ENCODE measurements around the gene GALP. TPM values are rescaled to one million over a fixed set of nuclear protein-coding genes. Genes with fewer than 3 reads are reported as not detected.
A peak's percentile ranks its signal among the peaks of the same experiment; 100 is the strongest.

The GALP gene
- total RNA-seq, 1 donor from 2014 or later = not detected

DNA sequence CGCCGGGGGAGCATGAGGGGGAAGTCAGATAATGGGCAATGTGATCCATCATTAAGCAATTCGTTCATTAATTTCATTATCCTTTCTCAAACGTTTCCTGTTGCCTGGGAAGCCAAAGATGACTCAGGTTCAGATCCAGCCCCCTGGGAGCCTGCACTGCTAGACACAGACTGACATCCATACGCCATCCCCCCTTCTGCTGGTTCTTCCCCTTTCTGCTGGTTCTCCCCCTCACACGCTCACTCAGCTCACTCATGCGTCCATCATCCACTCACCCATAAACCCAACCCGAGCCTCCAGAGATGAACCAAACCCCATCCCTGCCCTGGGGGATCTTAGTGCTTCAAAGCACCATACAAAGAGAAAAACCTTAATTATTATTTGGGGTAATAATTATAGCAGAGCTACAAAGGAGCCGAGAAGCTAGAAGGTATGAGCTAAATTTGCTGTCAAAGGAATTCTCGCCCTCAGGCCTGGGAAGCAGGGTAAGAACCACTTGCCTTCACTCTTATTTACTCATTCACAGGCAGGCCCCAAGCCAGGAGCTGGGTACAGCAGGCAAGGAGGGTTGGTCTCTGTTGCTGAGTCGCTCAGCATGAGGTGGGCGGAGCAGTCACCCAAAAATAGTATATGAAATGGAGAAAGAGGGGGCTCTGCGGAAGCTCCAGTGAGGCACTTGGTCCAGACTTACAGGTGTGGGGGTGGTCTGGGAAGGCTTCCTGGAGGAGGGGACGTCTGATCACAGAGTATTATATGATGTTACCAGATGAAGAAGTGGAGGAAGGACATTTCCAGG, 41.8 kb upstream of the GALP start:
- POLR2A ChIA-PET = interaction anchor here (0.5 to 2.9 kb wide), 5 partner anchors 9 to 25 kb away, joined by 3 to 19 read pairs (median 5); partner anchors contain the start of gene ZNF787
- intact Hi-C loops (cut with micrococcal nuclease) = loop anchor here (1.0 kb wide), 1 partner anchor 13 kb away; the partner anchor contains the start of gene ZNF787
- Mint-ChIP-seq H3K27ac (peak overlapping the region; percentile 76), H3K4me3 (peak overlapping the region; percentile 53), H3K9me3 (no peaks in the 10 kb centered on the region), H3K4me1 (peaks cover 9% of the 10 kb centered on the region), H3K27me3 (no peaks in the 10 kb centered on the region), H3K36me3 (ENCODE audit: low read depth) (no peaks in the 10 kb centered on the region)
- DNase-seq (no peak), ATAC-seq (ENCODE audit: low read depth) (peak; percentile 100)
- TF ChIP-seq, protein P1, sequence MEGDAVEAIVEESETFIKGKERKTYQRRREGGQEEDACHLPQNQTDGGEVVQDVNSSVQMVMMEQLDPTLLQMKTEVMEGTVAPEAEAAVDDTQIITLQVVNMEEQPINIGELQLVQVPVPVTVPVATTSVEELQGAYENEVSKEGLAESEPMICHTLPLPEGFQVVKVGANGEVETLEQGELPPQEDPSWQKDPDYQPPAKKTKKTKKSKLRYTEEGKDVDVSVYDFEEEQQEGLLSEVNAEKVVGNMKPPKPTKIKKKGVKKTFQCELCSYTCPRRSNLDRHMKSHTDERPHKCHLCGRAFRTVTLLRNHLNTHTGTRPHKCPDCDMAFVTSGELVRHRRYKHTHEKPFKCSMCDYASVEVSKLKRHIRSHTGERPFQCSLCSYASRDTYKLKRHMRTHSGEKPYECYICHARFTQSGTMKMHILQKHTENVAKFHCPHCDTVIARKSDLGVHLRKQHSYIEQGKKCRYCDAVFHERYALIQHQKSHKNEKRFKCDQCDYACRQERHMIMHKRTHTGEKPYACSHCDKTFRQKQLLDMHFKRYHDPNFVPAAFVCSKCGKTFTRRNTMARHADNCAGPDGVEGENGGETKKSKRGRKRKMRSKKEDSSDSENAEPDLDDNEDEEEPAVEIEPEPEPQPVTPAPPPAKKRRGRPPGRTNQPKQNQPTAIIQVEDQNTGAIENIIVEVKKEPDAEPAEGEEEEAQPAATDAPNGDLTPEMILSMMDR (IDR thresholded peaks at IDR 0.05) = no peak
- CTCF ChIA-PET = interaction anchor here (0.6 kb wide), 1 partner anchor 40 kb away, joined by 5 read pairs; no protein-coding TSS in a partner anchor

DNA sequence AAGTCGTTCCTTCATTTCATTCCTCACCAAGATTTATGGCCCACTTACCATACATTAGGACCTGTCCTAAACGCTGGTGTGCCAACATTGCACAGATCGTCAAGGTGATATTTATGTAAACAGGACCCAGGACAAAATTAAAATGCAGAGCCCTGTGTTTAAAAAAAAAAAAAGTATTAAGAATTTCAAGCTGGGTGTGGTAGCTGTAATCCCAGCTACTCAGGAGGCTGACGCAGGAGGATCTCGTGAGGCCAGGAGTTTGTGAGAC, 41.2 kb upstream of the GALP start:
- H3K36me3 Mint-ChIP-seq (ENCODE audit: low read depth) = no peaks in the 10 kb centered on the region
- H3K9me3 Mint-ChIP-seq = no peaks in the 10 kb centered on the region
- TF ChIP-seq, protein P1 (IDR thresholded peaks at IDR 0.05) = no peak
- ChIA-PET CTCF (interaction anchor here (0.6 kb wide), 1 partner anchor 39 kb away, joined by 5 read pairs; no protein-coding TSS in a partner anchor), POLR2A (interaction anchor here (0.6 to 2.9 kb wide), 4 partner anchors 8 to 23 kb away, joined by 5 to 19 read pairs (median 6); partner anchors contain the start of gene ZNF787)
- peaks cover 9% of the 10 kb centered on the region for H3K4me1 Mint-ChIP-seq
- ATAC-seq (ENCODE audit: low read depth) (no peak), DNase-seq (no peak)
- intact Hi-C loops (cut with micrococcal nuclease) = loop anchor here (1.0 kb wide), 1 partner anchor 13 kb away; the partner anchor contains the start of gene ZNF787
- no peaks in the 10 kb centered on the region for H3K27me3 Mint-ChIP-seq
- H3K4me3 Mint-ChIP-seq = no peak overlapping the region
- no peak overlapping the region for H3K27ac Mint-ChIP-seq

DNA sequence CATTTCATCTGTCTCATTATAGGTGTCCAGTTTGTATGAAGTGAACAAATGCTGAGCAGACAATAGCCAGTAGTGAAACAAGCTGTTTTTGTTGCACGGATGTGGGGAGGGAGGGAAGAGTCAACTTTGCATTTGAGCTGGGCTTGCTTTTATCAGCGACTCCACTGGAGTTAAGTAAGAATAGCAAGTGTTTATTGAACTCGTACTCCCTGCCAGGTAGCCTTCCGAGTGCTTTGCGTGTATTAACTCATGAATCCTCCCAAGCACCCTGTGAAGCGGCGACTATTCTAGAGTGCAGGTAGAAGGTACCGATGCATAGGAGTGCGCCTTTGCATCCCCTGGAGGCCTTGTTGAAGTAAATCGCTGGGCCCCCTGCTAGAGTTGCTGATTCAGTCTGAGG, 39.4 kb upstream of the GALP start:
- ATAC-seq (ENCODE audit: low read depth) = no peak
- no peak for DNase-seq
- Mint-ChIP-seq H3K27ac (no peak overlapping the region), H3K4me1 (peaks cover 25% of the 10 kb centered on the region), H3K36me3 (ENCODE audit: low read depth) (peaks cover 7% of the 10 kb centered on the region), H3K27me3 (no peaks in the 10 kb centered on the region), H3K9me3 (no peaks in the 10 kb centered on the region), H3K4me3 (no peak overlapping the region)
- intact Hi-C loops (cut with micrococcal nuclease) = no loop called here
- TF ChIP-seq, protein P1 (IDR thresholded peaks at IDR 0.05) = no peak
- ChIA-PET POLR2A (interaction anchor here (0.7 kb wide), 1 partner anchor 9 kb away, joined by 9 read pairs; no protein-coding TSS in a partner anchor), CTCF (no interaction called here)

DNA sequence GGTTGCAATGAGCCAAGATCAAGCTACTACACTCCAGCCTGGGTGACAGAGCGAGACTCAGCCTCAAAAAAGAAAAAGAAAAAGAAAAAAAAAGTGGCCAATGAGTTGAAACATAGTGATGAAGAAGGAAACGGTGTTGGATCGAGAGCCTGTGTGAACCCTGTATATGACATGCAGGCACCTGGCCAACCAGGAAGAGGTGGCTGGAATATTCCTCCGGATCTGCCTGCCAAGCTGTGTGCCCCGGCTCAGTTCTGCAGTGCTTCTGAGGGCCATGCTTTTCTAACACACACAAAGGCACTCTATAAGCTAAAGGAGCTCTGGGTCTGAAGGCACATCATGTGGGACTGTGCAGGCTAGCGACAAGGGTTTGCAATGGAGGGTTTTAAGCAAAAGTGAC, 38.4 kb upstream of the GALP start:
- Mint-ChIP-seq H3K4me3 (no peak overlapping the region), H3K4me1 (peaks cover 28% of the 10 kb centered on the region), H3K27ac (no peak overlapping the region), H3K27me3 (no peaks in the 10 kb centered on the region), H3K9me3 (no peaks in the 10 kb centered on the region), H3K36me3 (ENCODE audit: low read depth) (peaks cover 7% of the 10 kb centered on the region)
- CTCF ChIA-PET = no interaction called here
- POLR2A ChIA-PET = interaction anchor here (1.0 kb wide), 1 partner anchor 26 kb away, joined by 3 read pairs; no protein-coding TSS in a partner anchor
- intact Hi-C loops (cut with micrococcal nuclease) = no loop called here
- ATAC-seq (ENCODE audit: low read depth) (no peak), DNase-seq (no peak)
- TF ChIP-seq, protein P1 (IDR thresholded peaks at IDR 0.05) = no peak

DNA sequence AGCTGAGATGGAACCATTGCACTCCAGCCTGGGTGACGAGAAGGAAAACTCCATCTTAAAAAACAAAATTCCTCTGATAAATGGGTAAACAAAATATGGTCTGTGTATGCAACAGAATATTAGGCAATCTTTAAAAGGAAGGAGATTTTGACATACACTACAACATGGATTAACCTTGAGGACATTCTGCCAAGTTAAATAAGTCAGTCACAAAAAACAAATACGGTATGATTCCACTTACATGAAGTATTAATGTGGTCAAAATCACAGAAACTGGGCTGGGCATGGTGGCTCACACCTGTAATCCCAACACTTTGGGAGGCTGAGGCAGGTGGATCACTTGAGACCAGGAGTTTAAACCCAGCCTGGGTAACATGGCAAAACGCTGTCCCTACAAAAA, 37.7 kb upstream of the GALP start:
- DNase-seq (no peak), ATAC-seq (ENCODE audit: low read depth) (no peak)
- no peaks in the 10 kb centered on the region for H3K27me3 Mint-ChIP-seq
- POLR2A ChIA-PET = interaction anchor here (1.0 to 1.1 kb wide), 2 partner anchors 9 to 26 kb away, joined by 3 to 5 read pairs; no protein-coding TSS in a partner anchor
- no peaks in the 10 kb centered on the region for H3K9me3 Mint-ChIP-seq
- H3K36me3 Mint-ChIP-seq (ENCODE audit: low read depth) = peaks cover 7% of the 10 kb centered on the region
- intact Hi-C loops (cut with micrococcal nuclease) = no loop called here
- TF ChIP-seq, protein P1 (IDR thresholded peaks at IDR 0.05) = no peak
- peak overlapping the region; percentile 53 for H3K27ac Mint-ChIP-seq
- no peak overlapping the region for H3K4me3 Mint-ChIP-seq
- peaks cover 30% of the 10 kb centered on the region for H3K4me1 Mint-ChIP-seq
- CTCF ChIA-PET = no interaction called here
